ENCODE data around the gene CILP2. TPM values are rescaled to one million over a fixed set of nuclear protein-coding genes. Genes with fewer than 3 reads are reported as not detected.

Gene CILP2
- total RNA-seq, 2 experiments from 2014 or later: 1.1 to 1.7 TPM

DNA sequence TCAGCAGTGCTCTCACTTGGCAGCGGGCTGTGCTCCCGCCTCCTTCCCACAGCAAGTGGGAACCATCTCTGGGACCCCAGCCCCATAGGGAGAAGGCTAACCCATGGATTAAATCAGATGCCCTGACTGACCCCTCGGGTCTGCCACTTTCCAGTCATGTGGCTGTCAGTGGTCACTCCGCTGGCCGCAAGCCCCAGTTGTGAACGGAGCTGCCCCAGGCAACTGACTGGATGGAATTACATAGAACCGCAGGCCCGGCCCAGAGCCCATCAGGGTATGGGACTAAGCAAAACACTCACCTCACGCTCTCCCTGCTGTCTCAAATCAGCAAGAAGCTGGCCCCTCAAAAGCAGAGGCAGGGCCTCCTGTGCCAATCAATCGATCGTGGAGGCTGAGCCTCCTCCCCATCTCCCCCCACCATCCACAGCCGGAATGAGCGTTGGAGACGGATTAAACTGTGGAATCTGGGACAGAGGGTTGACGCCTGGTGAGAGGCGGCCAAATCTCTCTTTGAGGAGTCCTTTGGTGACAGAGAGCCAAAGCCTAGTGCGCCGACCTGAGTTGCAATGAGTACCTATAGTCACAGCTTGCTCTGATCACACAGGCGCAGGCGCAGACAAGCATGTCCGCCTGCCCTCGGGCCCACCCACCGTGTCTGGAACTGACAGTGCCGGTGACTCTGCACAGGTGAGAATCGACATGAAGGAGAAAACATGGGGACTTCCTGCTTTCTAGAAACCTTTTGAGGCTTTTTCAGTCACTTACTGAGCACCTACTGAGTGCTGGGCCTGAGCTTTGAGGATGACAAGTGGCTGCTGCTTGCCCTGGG lies 41.7 kb downstream of the CILP2 start:
- TF ChIP-seq, protein P1, sequence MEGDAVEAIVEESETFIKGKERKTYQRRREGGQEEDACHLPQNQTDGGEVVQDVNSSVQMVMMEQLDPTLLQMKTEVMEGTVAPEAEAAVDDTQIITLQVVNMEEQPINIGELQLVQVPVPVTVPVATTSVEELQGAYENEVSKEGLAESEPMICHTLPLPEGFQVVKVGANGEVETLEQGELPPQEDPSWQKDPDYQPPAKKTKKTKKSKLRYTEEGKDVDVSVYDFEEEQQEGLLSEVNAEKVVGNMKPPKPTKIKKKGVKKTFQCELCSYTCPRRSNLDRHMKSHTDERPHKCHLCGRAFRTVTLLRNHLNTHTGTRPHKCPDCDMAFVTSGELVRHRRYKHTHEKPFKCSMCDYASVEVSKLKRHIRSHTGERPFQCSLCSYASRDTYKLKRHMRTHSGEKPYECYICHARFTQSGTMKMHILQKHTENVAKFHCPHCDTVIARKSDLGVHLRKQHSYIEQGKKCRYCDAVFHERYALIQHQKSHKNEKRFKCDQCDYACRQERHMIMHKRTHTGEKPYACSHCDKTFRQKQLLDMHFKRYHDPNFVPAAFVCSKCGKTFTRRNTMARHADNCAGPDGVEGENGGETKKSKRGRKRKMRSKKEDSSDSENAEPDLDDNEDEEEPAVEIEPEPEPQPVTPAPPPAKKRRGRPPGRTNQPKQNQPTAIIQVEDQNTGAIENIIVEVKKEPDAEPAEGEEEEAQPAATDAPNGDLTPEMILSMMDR (IDR thresholded peaks at IDR 0.05): no peak
- DNase-seq (no peak), ATAC-seq (ENCODE audit: poor library complexity) (peak; percentile 37)
- no peak overlapping the region for H3K27ac ChIP-seq (ENCODE audit: low read depth in 1 of 2, low read length in 2 of 2)
- H3K4me3 ChIP-seq (ENCODE audit: low read length): no peak overlapping the region
- ChIA-PET CTCF (interaction anchor here (0.6 to 1.4 kb wide), 2 partner anchors 64 to 69 kb away, joined by 3 read pairs; partner anchors contain the start of gene GMIP), POLR2A (no interaction called here)
- H3K27me3 ChIP-seq (ENCODE audit: control insufficient read depth in 1 of 2, insufficient read depth in 2 of 2, low read length in 2 of 2): no peaks in the 10 kb centered on the region
- no peaks in the 10 kb centered on the region for H3K9me3 Mint-ChIP-seq
- H3K36me3 Mint-ChIP-seq (ENCODE audit: low read depth): peaks cover 9% of the 10 kb centered on the region
- H3K36me3 ChIP-seq (ENCODE audit: insufficient read depth, low read length): peaks cover 13% of the 10 kb centered on the region
- H3K27ac Mint-ChIP-seq: peak overlapping the region; percentile 39
- H3K4me3 Mint-ChIP-seq: no peak overlapping the region
- no peaks in the 10 kb centered on the region for H3K9me3 ChIP-seq (ENCODE audit: control insufficient read depth in 1 of 2, insufficient read depth in 1 of 2, low read length in 2 of 2)
- intact Hi-C loops (cut with DNase I, micrococcal nuclease): loop anchor here in 1 of 2 experiments (5.0 kb wide), 1 partner anchor 38 kb away; the partner anchor contains the start of gene PBX4
- peaks cover 6% of the 10 kb centered on the region for H3K4me1 Mint-ChIP-seq (ENCODE audit: low read depth)
- peaks cover 22% of the 10 kb centered on the region for H3K4me1 ChIP-seq (ENCODE audit: insufficient read depth, low read length)
- no peaks in the 10 kb centered on the region for H3K27me3 Mint-ChIP-seq

DNA sequence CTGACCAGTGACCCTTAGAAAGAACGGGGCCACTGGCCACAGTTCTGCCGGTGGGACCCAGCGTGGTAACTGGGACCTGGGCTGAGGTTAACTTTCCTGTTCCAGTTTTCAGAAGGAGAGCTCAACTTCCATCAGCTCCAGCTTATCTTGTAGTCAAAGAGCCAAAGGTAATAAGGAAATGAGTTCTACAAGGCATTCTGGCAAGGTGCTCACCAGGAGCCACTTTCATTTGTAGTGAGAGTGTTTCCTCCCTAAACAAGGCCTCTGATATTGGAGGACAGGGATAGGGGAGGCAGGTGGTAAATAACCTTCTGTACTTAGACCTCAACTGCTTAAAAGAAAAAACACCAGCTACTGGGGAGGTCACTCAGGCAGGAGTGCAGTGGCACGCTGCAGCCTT lies 42.4 kb downstream of the CILP2 start:
- Mint-ChIP-seq H3K27me3 (no peaks in the 10 kb centered on the region), H3K36me3 (ENCODE audit: low read depth) (peaks cover 11% of the 10 kb centered on the region), H3K9me3 (no peaks in the 10 kb centered on the region), H3K4me1 (ENCODE audit: low read depth) (peaks cover 6% of the 10 kb centered on the region), H3K4me3 (no peak overlapping the region), H3K27ac (peak overlapping the region; percentile 39)
- Histone ChIP-seq H3K4me1 (ENCODE audit: insufficient read depth, low read length) (peaks cover 22% of the 10 kb centered on the region), H3K36me3 (ENCODE audit: insufficient read depth, low read length) (peaks cover 18% of the 10 kb centered on the region), H3K27me3 (ENCODE audit: control insufficient read depth in 1 of 2, insufficient read depth in 2 of 2, low read length in 2 of 2) (no peaks in the 10 kb centered on the region), H3K27ac (ENCODE audit: low read depth in 1 of 2, low read length in 2 of 2) (no peak overlapping the region), H3K9me3 (ENCODE audit: control insufficient read depth in 1 of 2, insufficient read depth in 1 of 2, low read length in 2 of 2) (no peaks in the 10 kb centered on the region), H3K4me3 (ENCODE audit: low read length) (no peak overlapping the region)
- TF ChIP-seq, protein P1 (IDR thresholded peaks at IDR 0.05): no peak
- ChIA-PET CTCF (interaction anchor here (1.4 kb wide), 1 partner anchor 63 kb away, joined by 3 read pairs; the partner anchor contains the start of gene GMIP), POLR2A (no interaction called here)
- no peak for DNase-seq
- intact Hi-C loops (cut with DNase I, micrococcal nuclease): no loop called here
- ATAC-seq (ENCODE audit: poor library complexity): no peak

DNA sequence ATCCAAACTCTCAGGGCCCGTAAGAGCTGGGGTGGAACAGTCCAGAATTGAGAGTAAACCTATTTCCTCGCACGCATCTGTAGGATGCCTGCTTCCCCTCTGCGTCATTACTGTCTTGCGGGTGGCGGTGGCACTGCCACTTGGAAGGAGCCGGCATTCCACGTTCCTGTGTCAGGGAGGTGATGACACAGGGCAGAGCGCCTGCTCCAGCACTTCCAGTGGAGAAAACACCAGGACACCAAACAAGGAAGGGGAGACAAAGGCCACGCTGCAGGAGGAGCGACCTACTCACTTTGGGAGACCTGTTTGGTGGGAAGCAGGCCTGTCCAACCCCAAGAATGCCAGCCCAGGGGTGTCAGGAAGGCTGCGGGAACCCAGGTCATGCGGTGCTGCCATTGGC lies 43.3 kb downstream of the CILP2 start:
- no peak overlapping the region for H3K27ac Mint-ChIP-seq
- H3K36me3 Mint-ChIP-seq (ENCODE audit: low read depth): peaks cover 17% of the 10 kb centered on the region
- ChIA-PET CTCF (no interaction called here), POLR2A (no interaction called here)
- H3K4me3 Mint-ChIP-seq: no peak overlapping the region
- H3K27ac ChIP-seq (ENCODE audit: low read depth in 1 of 2, low read length in 2 of 2): no peak overlapping the region
- H3K4me1 Mint-ChIP-seq (ENCODE audit: low read depth): peaks cover 6% of the 10 kb centered on the region
- intact Hi-C loops (cut with DNase I, micrococcal nuclease): no loop called here
- H3K36me3 ChIP-seq (ENCODE audit: insufficient read depth, low read length): peaks cover 18% of the 10 kb centered on the region
- H3K9me3 Mint-ChIP-seq: no peaks in the 10 kb centered on the region
- no peak overlapping the region for H3K4me3 ChIP-seq (ENCODE audit: low read length)
- TF ChIP-seq, protein P1 (IDR thresholded peaks at IDR 0.05): no peak
- H3K4me1 ChIP-seq (ENCODE audit: insufficient read depth, low read length): peaks cover 22% of the 10 kb centered on the region
- no peak for DNase-seq
- H3K9me3 ChIP-seq (ENCODE audit: control insufficient read depth in 1 of 2, insufficient read depth in 1 of 2, low read length in 2 of 2): no peaks in the 10 kb centered on the region
- peak; percentile 10 for ATAC-seq (ENCODE audit: poor library complexity)
- H3K27me3 Mint-ChIP-seq: no peaks in the 10 kb centered on the region
- H3K27me3 ChIP-seq (ENCODE audit: control insufficient read depth in 1 of 2, insufficient read depth in 2 of 2, low read length in 2 of 2): no peaks in the 10 kb centered on the region

All from CD4-positive, alpha-beta T cell (primary cell).